ENCODE data around the gene NRG2. TPM values are rescaled to one million over a fixed set of nuclear protein-coding genes. Genes with fewer than 3 reads are reported as not detected.

NRG2 gene
- total RNA-seq, 2 donors from 2014 or later: 6.6 to 11.1 TPM

DNA sequence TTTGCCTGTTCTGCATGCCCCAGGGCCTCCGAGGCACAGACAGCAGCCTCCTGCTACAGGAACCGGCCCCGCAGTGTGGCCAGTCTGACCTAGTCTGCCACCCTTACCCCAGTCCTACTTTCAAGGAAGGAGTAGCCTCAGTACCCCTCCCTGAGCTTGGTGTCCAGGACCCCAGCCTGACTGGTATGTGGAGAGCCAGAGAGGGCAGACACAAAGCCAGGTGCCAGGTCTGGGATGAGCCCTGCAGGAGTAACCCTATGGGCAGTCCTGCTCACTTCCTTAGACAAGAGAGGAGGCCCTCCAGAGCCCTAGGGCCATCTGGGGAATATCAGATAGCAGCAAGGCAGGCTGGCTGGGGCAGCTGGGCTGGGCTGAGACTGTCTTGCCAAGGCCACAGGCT is 67.8 kb downstream of the NRG2 start:
- Histone ChIP-seq H3K9me3 (no peaks in the 10 kb centered on the region), H3K4me1 (replicated peaks) (no peaks in the 10 kb centered on the region), H3K27me3 (replicated peaks; ENCODE audit: insufficient read depth) (no peaks in the 10 kb centered on the region), H3K4me3 (no peak overlapping the region), H3K27ac (no peak overlapping the region), H3K36me3 (no peaks in the 10 kb centered on the region)
- DNase-seq (ENCODE audit: low spot score): no peak
- WGBS: 90% methylated on average over 3 of the region's 3 CpGs
- intact Hi-C loops (cut with DNase I): no loop called here
- TF ChIP-seq POLR2AphosphoS5 (IDR thresholded peaks at IDR 0.05) (no peak), POLR2A (IDR thresholded peaks at IDR 0.05) (no peak)
- TF ChIP-seq, protein P1, sequence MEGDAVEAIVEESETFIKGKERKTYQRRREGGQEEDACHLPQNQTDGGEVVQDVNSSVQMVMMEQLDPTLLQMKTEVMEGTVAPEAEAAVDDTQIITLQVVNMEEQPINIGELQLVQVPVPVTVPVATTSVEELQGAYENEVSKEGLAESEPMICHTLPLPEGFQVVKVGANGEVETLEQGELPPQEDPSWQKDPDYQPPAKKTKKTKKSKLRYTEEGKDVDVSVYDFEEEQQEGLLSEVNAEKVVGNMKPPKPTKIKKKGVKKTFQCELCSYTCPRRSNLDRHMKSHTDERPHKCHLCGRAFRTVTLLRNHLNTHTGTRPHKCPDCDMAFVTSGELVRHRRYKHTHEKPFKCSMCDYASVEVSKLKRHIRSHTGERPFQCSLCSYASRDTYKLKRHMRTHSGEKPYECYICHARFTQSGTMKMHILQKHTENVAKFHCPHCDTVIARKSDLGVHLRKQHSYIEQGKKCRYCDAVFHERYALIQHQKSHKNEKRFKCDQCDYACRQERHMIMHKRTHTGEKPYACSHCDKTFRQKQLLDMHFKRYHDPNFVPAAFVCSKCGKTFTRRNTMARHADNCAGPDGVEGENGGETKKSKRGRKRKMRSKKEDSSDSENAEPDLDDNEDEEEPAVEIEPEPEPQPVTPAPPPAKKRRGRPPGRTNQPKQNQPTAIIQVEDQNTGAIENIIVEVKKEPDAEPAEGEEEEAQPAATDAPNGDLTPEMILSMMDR (IDR thresholded peaks at IDR 0.05): no peak

DNA sequence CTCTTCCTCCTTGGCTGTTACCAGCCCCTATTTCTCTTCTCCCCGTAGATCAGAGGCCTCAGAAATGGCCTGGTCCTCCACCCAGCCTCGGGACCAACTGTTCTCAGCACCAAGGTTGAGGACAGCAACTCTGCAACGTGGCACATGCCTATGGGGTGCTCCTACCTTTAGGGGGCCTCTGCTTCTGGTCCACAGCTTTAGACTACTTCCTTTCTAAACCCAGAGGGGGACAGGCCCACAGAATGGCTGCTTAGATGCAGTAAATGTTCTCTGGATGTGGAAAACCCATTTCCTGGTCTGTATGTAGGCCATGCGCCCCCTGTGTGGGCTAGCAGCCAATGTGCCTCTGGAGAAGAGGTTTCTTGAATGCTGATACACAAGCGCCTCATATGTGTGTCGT is 68.4 kb downstream of the NRG2 start:
- Histone ChIP-seq H3K4me1 (replicated peaks) (no peaks in the 10 kb centered on the region), H3K4me3 (no peak overlapping the region), H3K27ac (no peak overlapping the region), H3K9me3 (no peaks in the 10 kb centered on the region), H3K27me3 (replicated peaks; ENCODE audit: insufficient read depth) (no peaks in the 10 kb centered on the region), H3K36me3 (no peaks in the 10 kb centered on the region)
- DNase-seq (ENCODE audit: low spot score): no peak
- 70% methylated on average over 6 of the region's 6 CpGs for WGBS
- intact Hi-C loops (cut with DNase I): no loop called here
- TF ChIP-seq POLR2AphosphoS5 (IDR thresholded peaks at IDR 0.05) (no peak), POLR2A (IDR thresholded peaks at IDR 0.05) (no peak)
- TF ChIP-seq, protein P1 (IDR thresholded peaks at IDR 0.05): no peak

DNA sequence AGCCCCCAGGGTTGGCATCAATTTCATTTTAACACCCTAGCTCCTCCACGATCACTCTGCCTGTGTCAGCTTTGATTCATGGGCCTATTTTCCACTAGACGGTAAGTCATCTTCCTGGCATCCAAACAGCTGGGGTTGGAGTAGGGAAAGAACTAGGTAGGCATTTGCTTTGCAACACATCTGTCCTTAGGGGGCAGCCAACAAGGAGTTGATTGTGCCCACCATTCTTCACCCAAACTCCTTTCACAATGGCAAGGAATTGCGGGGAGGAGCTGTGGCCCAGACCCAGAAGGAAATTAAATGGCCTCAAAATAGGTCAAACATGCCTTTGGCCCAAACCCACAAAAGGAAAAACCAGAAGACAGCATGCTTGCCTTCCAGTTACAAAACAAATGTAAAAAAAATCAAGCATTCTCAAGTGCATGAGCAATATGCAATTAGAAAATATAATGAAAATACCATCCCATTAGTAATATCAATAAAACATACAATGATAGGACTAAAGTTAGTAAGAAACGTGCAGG is 71.8 kb downstream of the NRG2 start:
- DNase-seq (ENCODE audit: low spot score): no peak

DNA sequence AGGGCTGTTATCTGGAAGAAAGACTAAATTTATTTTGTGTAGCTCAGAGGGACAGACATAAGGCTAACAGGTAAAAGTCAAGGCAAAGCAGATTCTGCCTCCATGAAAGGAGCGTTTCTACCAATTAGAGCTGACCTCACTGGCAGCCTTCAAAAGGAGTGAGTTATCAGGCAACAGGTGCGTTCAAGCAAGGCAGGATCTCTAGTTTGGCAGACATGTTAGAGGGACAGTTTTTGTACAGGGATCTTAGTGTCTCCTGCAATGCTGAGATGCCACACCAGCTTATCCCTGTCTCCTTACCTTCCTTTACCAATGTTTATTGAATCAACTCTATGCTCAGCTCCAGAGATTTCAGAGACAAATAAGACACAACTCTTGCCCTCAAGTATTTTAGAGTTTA is 73.8 kb downstream of the NRG2 start:
- H3K27ac ChIP-seq: no peak overlapping the region
- intact Hi-C loops (cut with DNase I): loop anchor here (5.0 kb wide), 2 partner anchors 107 to 122 kb away; no protein-coding TSS in a partner anchor
- H3K9me3 ChIP-seq: no peaks in the 10 kb centered on the region
- DNase-seq (ENCODE audit: low spot score): no peak
- TF ChIP-seq POLR2AphosphoS5 (IDR thresholded peaks at IDR 0.05) (no peak), POLR2A (IDR thresholded peaks at IDR 0.05) (no peak)
- TF ChIP-seq, protein P1 (IDR thresholded peaks at IDR 0.05): no peak
- H3K4me1 ChIP-seq (replicated peaks): no peaks in the 10 kb centered on the region
- no peak overlapping the region for H3K4me3 ChIP-seq
- WGBS: 82% methylated on average over 2 of the region's 2 CpGs
- H3K27me3 ChIP-seq (replicated peaks; ENCODE audit: insufficient read depth): no peaks in the 10 kb centered on the region
- H3K36me3 ChIP-seq: no peaks in the 10 kb centered on the region

More for the DNA sequence above, 71.8 kb downstream of the NRG2 start:
- Histone ChIP-seq H3K9me3 (no peaks in the 10 kb centered on the region), H3K27ac (no peak overlapping the region), H3K4me1 (replicated peaks) (no peaks in the 10 kb centered on the region), H3K36me3 (no peaks in the 10 kb centered on the region), H3K4me3 (no peak overlapping the region), H3K27me3 (replicated peaks; ENCODE audit: insufficient read depth) (no peaks in the 10 kb centered on the region)
- TF ChIP-seq, protein P1 (IDR thresholded peaks at IDR 0.05): no peak
- TF ChIP-seq POLR2A (IDR thresholded peaks at IDR 0.05) (no peak), POLR2AphosphoS5 (IDR thresholded peaks at IDR 0.05) (no peak)
- WGBS: 57% methylated on average over 4 of the region's 4 CpGs
- intact Hi-C loops (cut with DNase I): no loop called here

DNA sequence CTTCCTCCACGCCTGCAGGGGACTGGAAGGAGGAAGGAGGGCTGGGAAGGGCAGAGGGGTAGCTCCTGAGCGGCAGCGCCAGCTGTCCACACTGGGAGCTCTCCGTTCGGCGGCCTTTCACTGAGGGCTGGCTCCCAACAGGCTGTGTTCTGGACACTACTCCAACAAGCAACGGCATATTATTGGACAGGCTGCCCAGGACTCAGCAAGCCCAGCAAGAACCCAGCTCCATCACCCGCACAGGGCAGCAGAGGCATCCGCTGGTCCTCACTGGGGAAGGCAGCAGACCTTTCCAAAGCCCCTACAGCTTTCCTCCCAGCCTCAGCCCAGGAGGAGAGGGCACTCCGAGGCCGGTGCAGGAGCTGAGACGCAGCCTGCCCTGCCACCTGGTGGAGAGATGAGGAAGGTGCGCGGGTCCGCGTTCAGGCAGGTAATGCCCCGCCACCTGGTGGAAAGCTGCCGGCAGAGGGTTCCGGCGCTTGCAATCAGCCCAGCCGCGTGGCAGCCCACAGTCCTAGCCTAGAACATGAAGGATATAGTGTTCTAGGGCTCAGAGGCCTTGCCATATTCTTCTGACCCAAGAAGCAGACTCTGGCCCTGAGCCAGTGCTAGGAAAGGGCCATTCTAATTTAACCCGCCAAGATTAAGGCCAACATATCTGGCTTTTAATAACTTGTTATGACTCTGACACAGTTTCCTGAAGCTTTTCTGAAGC is 74.4 kb downstream of the NRG2 start:
- peak; percentile 90 for DNase-seq (ENCODE audit: low spot score)
- intact Hi-C loops (cut with DNase I): loop anchor here (1.0 to 5.0 kb wide), 3 partner anchors 106 to 181 kb away; no protein-coding TSS in a partner anchor
- Histone ChIP-seq H3K36me3 (no peaks in the 10 kb centered on the region), H3K4me1 (replicated peaks) (no peaks in the 10 kb centered on the region), H3K9me3 (no peaks in the 10 kb centered on the region), H3K27ac (no peak overlapping the region), H3K27me3 (replicated peaks; ENCODE audit: insufficient read depth) (no peaks in the 10 kb centered on the region), H3K4me3 (no peak overlapping the region)
- no peak for TF ChIP-seq POLR2A (IDR thresholded peaks at IDR 0.05)
- TF ChIP-seq, protein P1 (IDR thresholded peaks at IDR 0.05): peak; percentile 97 to 100 (median 100)
- peak; percentile 77 for TF ChIP-seq POLR2AphosphoS5 (IDR thresholded peaks at IDR 0.05)
- WGBS: 17% methylated on average over 20 of the region's 23 CpGs

All from prostate gland (tissue), 2 donors.